ENCODE measurements around the gene SCARF1.
"Not testable (repeated sequence)": the region's sequence is repeated elsewhere in the genome, so short reads cannot be mapped to it uniquely, and the experiment has no call there.

The SCARF1 gene

GRCh38 chr17:1661045-1661444 lies 15.5 kb upstream of the SCARF1 start:
- Histone ChIP-seq H3K36me3 (ENCODE audit: control insufficient read depth, insufficient read depth, low read length) (peaks cover 55% of the 10 kb centered on the region), H3K9ac (ENCODE audit: low read length) (no peak overlapping the region), H3K4me1 (ENCODE audit: control insufficient read depth, insufficient read depth, low read length) (no peaks in the 10 kb centered on the region), H3K4me3 (ENCODE audit: low read length) (no peak overlapping the region), H3K27ac (ENCODE audit: low read depth, low read length) (no peak overlapping the region), H3K27me3 (ENCODE audit: control insufficient read depth, insufficient read depth, low read length) (no peaks in the 10 kb centered on the region)

- H3K9ac ChIP-seq (ENCODE audit: low read length) = no peak overlapping the region
- peaks cover 74% of the 10 kb centered on the region for H3K36me3 ChIP-seq (ENCODE audit: control insufficient read depth, insufficient read depth, low read length)
- H3K4me3 ChIP-seq (ENCODE audit: low read length) = no peak overlapping the region
- H3K4me1 ChIP-seq (ENCODE audit: control insufficient read depth, insufficient read depth, low read length) = no peaks in the 10 kb centered on the region
- H3K27me3 ChIP-seq (ENCODE audit: control insufficient read depth, insufficient read depth, low read length) = no peaks in the 10 kb centered on the region
- H3K27ac ChIP-seq (ENCODE audit: low read depth, low read length) = no peak overlapping the region
These were observed 12.6 kb upstream of the SCARF1 start for GRCh38 chr17:1658100-1658499.

- Histone ChIP-seq H3K9ac (ENCODE audit: low read length) (no peak overlapping the region), H3K4me3 (ENCODE audit: low read length) (no peak overlapping the region)
These were observed 8.2 kb upstream of the SCARF1 start for GRCh38 chr17:1653735-1654134.

GRCh38 chr17:1652794-1653193 lies 7.3 kb upstream of the SCARF1 start:
- not testable (repeated sequence) for H3K4me3 ChIP-seq (ENCODE audit: low read length); H3K27me3 ChIP-seq (ENCODE audit: control insufficient read depth, insufficient read depth, low read length); H3K9ac ChIP-seq (ENCODE audit: low read length); H3K27ac ChIP-seq (ENCODE audit: low read depth, low read length)
- Histone ChIP-seq H3K36me3 (ENCODE audit: control insufficient read depth, insufficient read depth, low read length) (peaks cover 60% of the 10 kb centered on the region), H3K4me1 (ENCODE audit: control insufficient read depth, insufficient read depth, low read length) (peaks cover 10% of the 10 kb centered on the region)

More at GRCh38 chr17:1653735-1654134, 8.2 kb upstream of the SCARF1 start:
- no peaks in the 10 kb centered on the region for H3K27me3 ChIP-seq (ENCODE audit: control insufficient read depth, insufficient read depth, low read length)
- peaks cover 69% of the 10 kb centered on the region for H3K36me3 ChIP-seq (ENCODE audit: control insufficient read depth, insufficient read depth, low read length)
- peaks cover 5% of the 10 kb centered on the region for H3K4me1 ChIP-seq (ENCODE audit: control insufficient read depth, insufficient read depth, low read length)
- H3K27ac ChIP-seq (ENCODE audit: low read depth, low read length) = no peak overlapping the region

DNA sequence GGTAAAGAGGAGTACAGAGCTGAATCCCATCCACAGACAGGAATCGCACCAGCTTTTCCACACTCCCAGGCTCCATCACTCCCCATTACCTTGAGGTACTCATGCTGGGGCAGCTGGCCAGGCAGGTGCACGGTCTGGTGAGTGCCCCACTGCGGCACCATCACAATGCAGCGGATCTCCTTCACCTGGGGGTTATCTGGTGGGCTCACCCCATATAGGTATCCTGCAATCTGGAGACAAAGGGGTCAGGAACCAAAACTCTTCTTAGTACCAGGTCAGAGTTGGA lies 6.0 kb upstream of the SCARF1 start:
- no peak overlapping the region for H3K4me3 ChIP-seq (ENCODE audit: low read length)
- H3K27me3 ChIP-seq (ENCODE audit: control insufficient read depth, insufficient read depth, low read length) = no peaks in the 10 kb centered on the region
- peaks cover 15% of the 10 kb centered on the region for H3K4me1 ChIP-seq (ENCODE audit: control insufficient read depth, insufficient read depth, low read length)
- H3K36me3 ChIP-seq (ENCODE audit: control insufficient read depth, insufficient read depth, low read length) = peaks cover 53% of the 10 kb centered on the region
- H3K27ac ChIP-seq (ENCODE audit: low read depth, low read length) = no peak overlapping the region
- no peak overlapping the region for H3K9ac ChIP-seq (ENCODE audit: low read length)

GRCh38 chr17:1650731-1651558 lies 5.4 kb upstream of the SCARF1 start:
- no peak overlapping the region for H3K27ac ChIP-seq (ENCODE audit: low read depth, low read length)
- H3K4me1 ChIP-seq (ENCODE audit: control insufficient read depth, insufficient read depth, low read length) = peaks cover 15% of the 10 kb centered on the region
- no peak overlapping the region for H3K4me3 ChIP-seq (ENCODE audit: low read length)
- peaks cover 48% of the 10 kb centered on the region for H3K36me3 ChIP-seq (ENCODE audit: control insufficient read depth, insufficient read depth, low read length)
- no peaks in the 10 kb centered on the region for H3K27me3 ChIP-seq (ENCODE audit: control insufficient read depth, insufficient read depth, low read length)
- no peak overlapping the region for H3K9ac ChIP-seq (ENCODE audit: low read length)

DNA sequence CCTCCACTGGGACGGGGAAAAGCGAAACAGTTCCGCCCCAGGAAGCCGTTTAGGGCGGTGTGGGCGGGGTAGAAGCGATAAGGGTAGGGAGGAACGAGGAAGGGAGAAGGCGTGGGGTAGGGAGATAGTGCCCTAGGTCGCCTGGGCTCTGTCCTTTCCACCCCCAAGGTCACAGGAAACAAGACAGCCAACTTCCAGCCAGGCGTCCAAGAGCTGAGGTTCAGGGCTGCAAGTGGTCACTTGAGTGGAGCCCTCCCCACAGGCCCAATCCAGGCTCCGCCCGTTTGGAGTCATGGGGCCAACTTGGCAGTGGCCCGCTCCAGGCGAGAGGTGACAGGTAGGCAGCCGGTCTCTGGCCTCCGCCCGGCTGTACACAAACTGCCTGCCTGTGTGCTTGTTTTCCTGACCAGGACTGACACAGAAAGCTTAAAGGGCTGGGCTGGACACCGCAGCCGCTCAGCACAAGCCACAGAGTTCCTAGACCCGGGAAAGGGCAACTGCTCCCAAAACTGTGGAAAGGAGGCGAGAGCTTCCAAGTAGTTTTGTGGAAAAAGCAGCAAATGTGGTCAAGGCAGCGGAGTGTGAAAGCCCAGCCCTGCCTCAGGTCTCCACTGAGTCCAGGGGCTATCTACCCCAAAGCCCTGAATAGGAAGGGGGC lies 4.4 kb upstream of the SCARF1 start, which contains the start of gene RILP:
Gene RILP, minus strand, starts transcription at position 23 of the 658 bp plus-strand sequence. CDS start 62 bp downstream, outside the sequence.
- peak within 1 kb of the TSS; percentile 97 for H3K27ac ChIP-seq (ENCODE audit: low read depth, low read length)
- H3K36me3 ChIP-seq (ENCODE audit: control insufficient read depth, insufficient read depth, low read length) = peaks cover 42% of the 10 kb centered on the region
- peaks cover 15% of the 10 kb centered on the region for H3K4me1 ChIP-seq (ENCODE audit: control insufficient read depth, insufficient read depth, low read length)
- H3K9ac ChIP-seq (ENCODE audit: low read length) = peak within 1 kb of the TSS; percentile 64
- peak within 1 kb of the TSS; percentile 76 for H3K4me3 ChIP-seq (ENCODE audit: low read length)
- H3K27me3 ChIP-seq (ENCODE audit: control insufficient read depth, insufficient read depth, low read length) = no peaks in the 10 kb centered on the region

- H3K4me1 ChIP-seq (ENCODE audit: control insufficient read depth, insufficient read depth, low read length) = peaks cover 15% of the 10 kb centered on the region
- H3K9ac ChIP-seq (ENCODE audit: low read length) = peak overlapping the region; percentile 64
- peaks cover 36% of the 10 kb centered on the region for H3K36me3 ChIP-seq (ENCODE audit: control insufficient read depth, insufficient read depth, low read length)
- H3K27me3 ChIP-seq (ENCODE audit: control insufficient read depth, insufficient read depth, low read length) = no peaks in the 10 kb centered on the region
- H3K4me3 ChIP-seq (ENCODE audit: low read length) = peak overlapping the region; percentile 76
- peak overlapping the region; percentile 97 for H3K27ac ChIP-seq (ENCODE audit: low read depth, low read length)
These were observed 3.7 kb upstream of the SCARF1 start for GRCh38 chr17:1648963-1649843.

DNA sequence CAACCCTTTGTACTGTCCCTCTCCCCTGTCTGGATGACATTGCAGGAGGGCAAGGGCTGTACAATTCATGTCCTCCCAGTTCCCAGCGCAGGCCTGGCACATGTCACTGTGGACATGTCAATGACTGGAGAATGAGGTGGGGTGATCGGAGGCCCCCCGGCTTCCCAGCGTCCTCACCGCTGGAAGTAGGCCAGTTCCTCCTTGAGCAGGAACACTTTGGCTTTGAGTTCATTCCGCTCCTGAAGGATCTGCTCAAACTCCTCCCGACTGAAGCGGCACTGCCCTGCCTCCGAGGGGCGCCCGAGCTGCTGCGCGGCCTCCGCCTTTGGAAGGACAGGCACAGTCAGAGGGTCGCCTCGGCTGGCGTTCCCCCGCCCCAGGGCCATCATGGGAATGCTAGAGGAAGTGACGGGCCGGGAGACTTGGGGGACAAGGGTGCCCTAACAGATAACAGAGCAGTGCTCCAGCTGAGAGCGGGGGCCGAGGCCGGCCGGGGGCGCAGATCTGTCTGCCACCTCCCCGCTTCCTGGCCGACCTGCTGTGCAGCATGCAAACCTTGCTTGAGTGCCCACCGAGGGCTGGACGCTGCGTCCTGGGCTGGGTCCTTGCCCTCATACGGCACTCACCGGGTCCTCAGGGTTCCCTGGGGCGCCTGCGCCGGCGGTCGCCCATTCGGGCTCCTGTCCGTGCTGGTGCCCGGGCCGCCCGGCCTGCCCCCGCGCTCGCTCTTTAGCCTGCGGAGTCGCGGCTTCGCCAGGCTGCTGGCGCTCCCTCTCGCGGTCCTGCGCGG lies 2.8 kb upstream of the SCARF1 start:
- Histone ChIP-seq H3K4me1 (ENCODE audit: control insufficient read depth, insufficient read depth, low read length) (peaks cover 17% of the 10 kb centered on the region), H3K27me3 (ENCODE audit: control insufficient read depth, insufficient read depth, low read length) (no peaks in the 10 kb centered on the region), H3K9ac (ENCODE audit: low read length) (no peak overlapping the region), H3K4me3 (ENCODE audit: low read length) (peak overlapping the region; percentile 63), H3K27ac (ENCODE audit: low read depth, low read length) (peak overlapping the region; percentile 78), H3K36me3 (ENCODE audit: control insufficient read depth, insufficient read depth, low read length) (peaks cover 28% of the 10 kb centered on the region)

GRCh38 chr17:1647802-1648171 lies 2.3 kb upstream of the SCARF1 start:
- no peaks in the 10 kb centered on the region for H3K27me3 ChIP-seq (ENCODE audit: control insufficient read depth, insufficient read depth, low read length)
- H3K4me1 ChIP-seq (ENCODE audit: control insufficient read depth, insufficient read depth, low read length) = peaks cover 17% of the 10 kb centered on the region
- peak overlapping the region; percentile 78 for H3K27ac ChIP-seq (ENCODE audit: low read depth, low read length)
- H3K9ac ChIP-seq (ENCODE audit: low read length) = no peak overlapping the region
- H3K36me3 ChIP-seq (ENCODE audit: control insufficient read depth, insufficient read depth, low read length) = peaks cover 22% of the 10 kb centered on the region
- H3K4me3 ChIP-seq (ENCODE audit: low read length) = peak overlapping the region; percentile 63

DNA sequence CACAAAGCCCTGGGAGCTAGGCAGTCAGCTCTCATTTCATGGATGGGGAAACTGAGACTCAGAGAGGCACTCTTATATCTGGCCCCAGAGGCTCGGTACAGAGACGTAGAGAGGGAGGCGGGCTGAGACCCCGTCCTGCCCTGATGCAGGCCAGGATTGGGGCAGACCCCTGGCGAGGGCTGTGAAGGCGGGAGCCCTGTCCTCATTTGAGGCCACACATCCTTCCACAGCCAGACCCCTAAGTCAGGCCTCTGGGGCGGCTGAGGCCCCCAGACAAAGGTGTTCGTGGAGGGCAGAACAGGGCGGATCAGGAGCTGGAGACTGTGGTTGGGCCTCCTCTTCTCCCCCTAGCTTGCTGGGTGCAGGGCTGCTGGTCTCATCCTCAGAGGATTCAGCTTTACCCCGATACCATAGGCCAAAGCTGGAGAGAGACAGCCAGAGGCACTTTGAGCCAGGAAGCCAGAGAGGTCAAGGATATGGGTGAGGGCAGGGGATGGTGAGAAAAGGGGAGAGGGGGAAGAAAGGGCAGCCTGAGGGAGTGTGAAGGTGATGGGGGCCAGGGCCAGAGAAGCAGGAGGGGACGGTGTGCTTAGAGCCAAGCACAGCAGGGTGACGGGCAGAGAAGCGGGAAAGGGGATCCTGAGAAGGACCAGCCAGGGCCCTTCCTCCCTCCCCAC lies 805 bp upstream of the SCARF1 start:
- Histone ChIP-seq H3K27ac (ENCODE audit: low read depth, low read length) (peak overlapping the region; percentile 19), H3K4me3 (ENCODE audit: low read length) (no peak overlapping the region)

More for the DNA sequence above, 805 bp upstream of the SCARF1 start:
- Histone ChIP-seq H3K9ac (ENCODE audit: low read length) (no peak overlapping the region), H3K36me3 (ENCODE audit: control insufficient read depth, insufficient read depth, low read length) (peaks cover 8% of the 10 kb centered on the region), H3K27me3 (ENCODE audit: control insufficient read depth, insufficient read depth, low read length) (no peaks in the 10 kb centered on the region), H3K4me1 (ENCODE audit: control insufficient read depth, insufficient read depth, low read length) (peaks cover 17% of the 10 kb centered on the region)
